ENCODE measurements around the gene KIF22.
"Not testable (repeated sequence)": the region's sequence is repeated elsewhere in the genome, so short reads cannot be mapped to it uniquely, and the experiment has no call there.

KIF22 gene

GRCh38 chr16:29815793-29816693 lies 25.5 kb downstream of the KIF22 start, which contains the start of gene PAGR1:
TSS of gene PAGR1 (plus strand) at chr16:29816152. CDS start at chr16:29816526, 374 bp downstream.
- peak; percentile 99 for DNase-seq

- DNase-seq = peak; percentile 61
Measured at GRCh38 chr16:29816694-29817441, 26.3 kb downstream of the KIF22 start.

- DNase-seq = no peak
Measured at GRCh38 chr16:29818082-29818481, 27.5 kb downstream of the KIF22 start.

- no peak for DNase-seq
Measured at GRCh38 chr16:29819506-29819905, 29.0 kb downstream of the KIF22 start.

- peak; percentile 47 for DNase-seq
Measured at GRCh38 chr16:29820271-29820701, 29.7 kb downstream of the KIF22 start, which contains the start of gene MVP. TSS of gene MVP (plus strand) at chr16:29820462. CDS start at chr16:29830550, 10,088 bp downstream.

GRCh38 chr16:29820730-29821642 lies 30.4 kb downstream of the KIF22 start:
- no peak for DNase-seq

GRCh38 chr16:29821643-29822115 lies 31.1 kb downstream of the KIF22 start:
- peak; percentile 58 for DNase-seq

GRCh38 chr16:29824589-29825144 lies 34.1 kb downstream of the KIF22 start:
- peak; percentile 52 for DNase-seq

GRCh38 chr16:29825145-29826044 lies 34.8 kb downstream of the KIF22 start:
- DNase-seq = no peak

GRCh38 chr16:29826342-29826695 lies 35.8 kb downstream of the KIF22 start:
- no peak for DNase-seq

GRCh38 chr16:29830774-29831173 lies 40.2 kb downstream of the KIF22 start:
- no peak for DNase-seq

GRCh38 chr16:29831490-29831889 lies 40.9 kb downstream of the KIF22 start:
- no peak for DNase-seq

- DNase-seq = not testable (repeated sequence)
Measured at GRCh38 chr16:29833219-29833618, 42.7 kb downstream of the KIF22 start.

- no peak for DNase-seq
Measured at GRCh38 chr16:29834079-29834478, 43.5 kb downstream of the KIF22 start.

GRCh38 chr16:29835926-29836325 lies 45.4 kb downstream of the KIF22 start:
- no peak for DNase-seq

- no peak for DNase-seq
Measured at GRCh38 chr16:29836623-29837022, 46.1 kb downstream of the KIF22 start.

- DNase-seq = no peak
Measured at GRCh38 chr16:29837841-29838240, 47.3 kb downstream of the KIF22 start.

GRCh38 chr16:29839822-29840221 lies 49.3 kb downstream of the KIF22 start:
- no peak for DNase-seq

GRCh38 chr16:29840240-29840639 lies 49.7 kb downstream of the KIF22 start:
- no peak for DNase-seq

- no peak for DNase-seq
Measured at GRCh38 chr16:29841631-29842030, 51.1 kb downstream of the KIF22 start.

- DNase-seq = no peak
Measured at GRCh38 chr16:29842732-29843346, 52.3 kb downstream of the KIF22 start.
